CD4-positive, alpha-beta T cell (primary cell): ENCODE measurements around the gene FKBP2. TPM values are rescaled to one million over a fixed set of nuclear protein-coding genes. Genes with fewer than 3 reads are reported as not detected.

Experiments used
- ATAC-seq: fragments of 200-7000 bp; cut with Tn5 transposase; one replicate; pipeline ENCODE4 v1.10.0; 2022; ENCODE audit warnings: mild to moderate bottlenecking; ENCODE audit not compliant: poor library complexity
- CTCF ChIA-PET: fragments of 350-600 bp; sonication (Branson Sonifier 250); formaldehyde crosslinking; loops from one replicate; lab custom pipeline; 2021; ENCODE audit warnings: antibody characterized with exemption, inconsistent platforms; lab: Charles Lee
- POLR2A ChIA-PET: fragments of 350-600 bp; sonication (Branson Sonifier 250); formaldehyde crosslinking; loops from one replicate; lab custom pipeline; 2021; ENCODE audit warnings: antibody characterized with exemption, inconsistent platforms; lab: Charles Lee
- DNase-seq, 14 experiments: peaks; one replicate each; pipeline ENCODE4 v3.0.0-alpha.2; 2013 to 2020; ENCODE audit warnings: mixed read lengths in 2 of 14
- H3K27ac ChIP-seq, 2 donors: one replicate each; pipeline versions ENCODE4 v1.5.1 to v1.7.0; 2013; ENCODE audit warnings: low read length in 2 of 2, low read depth in 1 of 2, mild to moderate bottlenecking in 1 of 2
- H3K27me3 ChIP-seq, 2 experiments: 1 replicate in 1 of 2; 2 replicates in 1 of 2; pipeline versions ENCODE4 v1.6.1 to v1.7.0; 2013; ENCODE audit warnings: low read length in 2 of 2, control low read depth in 1 of 2, mild to moderate bottlenecking in 1 of 2, moderate library complexity in 1 of 2; ENCODE audit not compliant: insufficient read depth in 2 of 2, control insufficient read depth in 1 of 2
- H3K36me3 ChIP-seq: one replicate; pipeline ENCODE4 v1.6.1; 2013; ENCODE audit warnings: low read length, control low read depth; ENCODE audit not compliant: insufficient read depth
- H3K4me1 ChIP-seq: one replicate; pipeline ENCODE4 v1.6.1; 2013; ENCODE audit warnings: low read length, control low read depth; ENCODE audit not compliant: insufficient read depth
- H3K4me3 ChIP-seq: one replicate; pipeline ENCODE4 v1.5.1; 2013; ENCODE audit warnings: mild to moderate bottlenecking, low read length, moderate library complexity
- H3K9me3 ChIP-seq, 2 experiments: 1 replicate in 1 of 2; 2 replicates in 1 of 2; pipeline versions ENCODE4 v1.6.1 to v1.7.0; 2013; ENCODE audit warnings: low read length in 2 of 2, mild to moderate bottlenecking in 2 of 2, control low read depth in 1 of 2, moderate library complexity in 1 of 2; ENCODE audit not compliant: control insufficient read depth in 1 of 2, insufficient read depth in 1 of 2
- H3K27ac Mint-ChIP-seq: one replicate; pipeline ENCODE4 v1.8.0; 2020; ENCODE audit warnings: mixed read lengths
- H3K27me3 Mint-ChIP-seq: one replicate; pipeline ENCODE4 v1.8.0; 2021; ENCODE audit warnings: mixed read lengths
- H3K36me3 Mint-ChIP-seq: one replicate; pipeline ENCODE4 v1.8.0; 2021; ENCODE audit warnings: low read depth, mixed read lengths
- H3K4me1 Mint-ChIP-seq: one replicate; pipeline ENCODE4 v1.8.0; 2021; ENCODE audit warnings: low read depth, mixed read lengths
- H3K4me3 Mint-ChIP-seq: one replicate; pipeline ENCODE4 v1.8.0; 2020; ENCODE audit warnings: mild to moderate bottlenecking, mixed read lengths
- H3K9me3 Mint-ChIP-seq: one replicate; pipeline ENCODE4 v1.8.0; 2020; ENCODE audit warnings: mixed read lengths
- intact Hi-C, 2 experiments: fragments of 100-400 bp; cut with DNase I in 1 of 2; cut with micrococcal nuclease in 1 of 2; formaldehyde crosslinking; loops; one replicate each; pipeline versions ENCODE4 v1.15.1 to v1.9.0; 2023 to 2025; cut with DNase I, micrococcal nuclease
- total RNA-seq, 174 experiments: library from RNA in 2 of 174; stranded (reverse) in 2 of 174; gene quantifications; one replicate each; pipeline ENCODE4 v1.2.3 and lab custom pipeline; 2021 to 2026
- TF ChIP-seq, protein P1 (sequence below): fragments of 200-600 bp; IDR thresholded peaks from one replicate; pipeline ENCODE4 v1.8.0; 2022; ENCODE audit warnings: antibody characterized with exemption, mild to moderate bottlenecking

Gene FKBP2
- total RNA-seq, 2 experiments from 2014 or later, result 11.2 to 14.6 TPM

DNA sequence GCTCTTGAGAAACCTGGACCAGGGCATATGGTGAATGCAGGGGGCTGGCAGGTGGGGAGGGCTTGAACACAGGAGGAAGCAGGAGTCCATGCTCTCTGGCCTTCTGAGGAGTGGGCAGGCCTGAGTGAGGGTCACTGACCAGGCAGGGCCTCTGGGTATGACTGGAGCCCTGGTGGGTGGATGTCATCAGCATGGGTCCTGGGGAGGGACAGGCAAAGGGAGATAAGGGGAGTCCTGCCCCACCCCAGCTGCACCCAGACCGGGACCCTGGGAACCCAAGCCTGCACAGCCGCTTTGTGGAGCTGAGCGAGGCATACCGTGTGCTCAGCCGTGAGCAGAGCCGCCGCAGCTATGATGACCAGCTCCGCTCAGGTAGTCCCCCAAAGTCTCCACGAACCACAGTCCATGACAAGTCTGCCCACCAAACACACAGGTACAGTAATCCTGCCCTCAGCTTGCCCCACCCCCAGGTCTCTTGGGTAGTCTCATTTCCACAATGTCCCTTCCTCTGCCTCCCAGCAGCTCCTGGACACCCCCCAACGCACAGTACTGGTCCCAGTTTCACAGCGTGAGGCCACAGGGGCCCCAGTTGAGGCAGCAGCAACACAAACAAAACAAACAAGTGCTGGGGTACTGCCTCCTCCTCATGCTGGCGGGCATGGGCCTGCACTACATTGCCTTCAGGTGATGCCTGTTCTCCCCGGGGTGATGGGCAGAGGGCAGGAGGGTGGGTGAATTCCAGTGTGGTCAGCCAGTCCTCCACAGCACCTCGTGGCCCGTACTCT, 8.5 kb upstream of the FKBP2 start:
- H3K4me3 ChIP-seq, result no peak overlapping the region
- peaks cover 10% of the 10 kb centered on the region for H3K36me3 Mint-ChIP-seq
- peaks cover 69% of the 10 kb centered on the region for H3K4me1 ChIP-seq
- H3K27ac Mint-ChIP-seq, result peak overlapping the region; percentile 94
- no peaks in the 10 kb centered on the region for H3K9me3 ChIP-seq
- H3K36me3 ChIP-seq, result peaks cover 7% of the 10 kb centered on the region
- no peaks in the 10 kb centered on the region for H3K9me3 Mint-ChIP-seq
- TF ChIP-seq, protein P1, sequence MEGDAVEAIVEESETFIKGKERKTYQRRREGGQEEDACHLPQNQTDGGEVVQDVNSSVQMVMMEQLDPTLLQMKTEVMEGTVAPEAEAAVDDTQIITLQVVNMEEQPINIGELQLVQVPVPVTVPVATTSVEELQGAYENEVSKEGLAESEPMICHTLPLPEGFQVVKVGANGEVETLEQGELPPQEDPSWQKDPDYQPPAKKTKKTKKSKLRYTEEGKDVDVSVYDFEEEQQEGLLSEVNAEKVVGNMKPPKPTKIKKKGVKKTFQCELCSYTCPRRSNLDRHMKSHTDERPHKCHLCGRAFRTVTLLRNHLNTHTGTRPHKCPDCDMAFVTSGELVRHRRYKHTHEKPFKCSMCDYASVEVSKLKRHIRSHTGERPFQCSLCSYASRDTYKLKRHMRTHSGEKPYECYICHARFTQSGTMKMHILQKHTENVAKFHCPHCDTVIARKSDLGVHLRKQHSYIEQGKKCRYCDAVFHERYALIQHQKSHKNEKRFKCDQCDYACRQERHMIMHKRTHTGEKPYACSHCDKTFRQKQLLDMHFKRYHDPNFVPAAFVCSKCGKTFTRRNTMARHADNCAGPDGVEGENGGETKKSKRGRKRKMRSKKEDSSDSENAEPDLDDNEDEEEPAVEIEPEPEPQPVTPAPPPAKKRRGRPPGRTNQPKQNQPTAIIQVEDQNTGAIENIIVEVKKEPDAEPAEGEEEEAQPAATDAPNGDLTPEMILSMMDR, result no peak
- H3K4me3 Mint-ChIP-seq, result peak overlapping the region; percentile 95
- ChIA-PET CTCF (interaction anchor here (0.7 to 1.2 kb wide), 5 partner anchors 8 to 72 kb away, joined by 3 to 5 read pairs (median 3); partner anchors contain the start of gene PPP1R14B), POLR2A (interaction anchor here (0.8 to 4.6 kb wide), 10 partner anchors 9 to 1265 kb away, joined by 3 to 31 read pairs (median 4); partner anchors contain the start of genes FERMT3, FKBP2, PLCB3 and PPP1R14B)
- ATAC-seq (no peak), DNase-seq (peak in 1 of 14 experiments; percentile 4)
- no peaks in the 10 kb centered on the region for H3K27me3 ChIP-seq
- H3K27ac ChIP-seq, result no peak overlapping the region
- intact Hi-C loops, result loop anchor here in 1 of 2 experiments (5.0 kb wide), 2 partner anchors 40 to 45 kb away; partner anchors contain the start of gene STIP1
- peaks cover 53% of the 10 kb centered on the region for H3K4me1 Mint-ChIP-seq
- H3K27me3 Mint-ChIP-seq, result no peaks in the 10 kb centered on the region

DNA sequence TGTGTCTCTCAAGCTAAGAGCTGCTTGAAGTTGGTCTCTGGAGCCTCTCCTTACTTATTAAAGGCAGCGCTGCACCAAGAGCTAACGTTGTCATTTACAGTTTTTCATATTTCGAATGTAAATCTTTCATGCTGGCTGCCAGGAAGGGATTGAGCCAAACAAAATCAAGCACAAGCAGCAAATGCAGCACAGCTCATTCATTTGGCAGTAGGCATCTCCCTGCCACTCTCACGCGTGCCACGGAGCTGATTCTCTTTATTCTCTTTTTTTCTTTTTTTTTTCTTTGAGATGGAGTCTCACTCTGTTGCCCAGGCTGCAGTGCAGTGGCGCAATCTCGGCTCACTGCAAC, 8.0 kb upstream of the FKBP2 start:
- Mint-ChIP-seq H3K9me3 (no peaks in the 10 kb centered on the region), H3K4me3 (peak overlapping the region; percentile 95), H3K36me3 (peaks cover 10% of the 10 kb centered on the region), H3K4me1 (peaks cover 50% of the 10 kb centered on the region), H3K27me3 (no peaks in the 10 kb centered on the region), H3K27ac (peak overlapping the region; percentile 94)
- no peak overlapping the region for H3K27ac ChIP-seq
- ChIA-PET POLR2A (interaction anchor here (0.8 to 4.6 kb wide), 7 partner anchors 9 to 85 kb away, joined by 3 to 31 read pairs (median 7); partner anchors contain the start of genes FERMT3, FKBP2, PLCB3 and PPP1R14B), CTCF (interaction anchor here (1.2 kb wide), 1 partner anchor 72 kb away, joined by 3 read pairs; no protein-coding TSS in a partner anchor)
- intact Hi-C loops, result loop anchor here in 1 of 2 experiments (5.0 kb wide), 2 partner anchors 39 to 46 kb away; partner anchors contain the start of gene STIP1
- H3K27me3 ChIP-seq, result no peaks in the 10 kb centered on the region
- H3K36me3 ChIP-seq, result peaks cover 13% of the 10 kb centered on the region
- TF ChIP-seq, protein P1, result no peak
- no peak overlapping the region for H3K4me3 ChIP-seq
- no peak for ATAC-seq
- H3K4me1 ChIP-seq, result peaks cover 70% of the 10 kb centered on the region
- H3K9me3 ChIP-seq, result no peaks in the 10 kb centered on the region
- DNase-seq, result no peak

DNA sequence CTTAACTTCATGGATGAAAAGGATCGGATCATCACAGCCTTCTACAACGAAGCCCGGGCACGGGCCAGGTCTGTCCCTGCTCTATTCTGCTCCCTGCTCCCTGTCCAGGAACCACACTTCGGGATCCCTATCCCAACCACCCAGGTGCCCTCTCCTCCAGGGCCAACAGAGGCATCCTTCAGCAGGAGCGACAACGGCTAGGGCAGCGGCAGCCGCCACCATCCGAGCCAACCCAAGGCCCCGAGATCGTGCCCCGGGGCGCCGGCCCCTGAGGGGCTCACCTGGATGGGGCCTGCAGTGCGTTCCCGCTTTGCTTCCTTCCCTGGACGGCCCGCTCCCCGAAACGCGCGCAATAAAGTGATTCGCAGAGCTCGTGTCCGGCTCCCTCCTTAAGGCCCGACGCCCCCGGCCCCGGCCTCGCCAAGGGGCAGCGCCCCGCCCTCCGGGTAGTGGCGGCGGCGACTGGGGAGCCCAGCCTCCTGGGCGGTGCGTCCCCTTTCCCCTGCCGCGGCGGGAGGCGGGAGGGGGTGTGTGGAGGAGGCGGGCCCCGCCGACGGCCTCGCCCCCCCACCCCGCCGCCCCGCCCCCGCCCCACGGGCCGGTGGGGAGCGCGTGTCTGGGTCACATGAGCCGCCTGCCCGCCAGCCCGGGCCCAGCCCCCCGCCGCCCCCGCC, 6.8 kb upstream of the FKBP2 start, which contains the start of gene VEGFB:
TSS of gene VEGFB (plus strand) at position 672 of the 674 bp plus-strand sequence. CDS start 250 bp downstream, outside the sequence.
- Histone ChIP-seq H3K27me3 (no peaks in the 10 kb centered on the region), H3K36me3 (peaks cover 13% of the 10 kb centered on the region), H3K27ac (peak within 1 kb of the TSS; percentile 58 to 64), H3K4me1 (peaks cover 68% of the 10 kb centered on the region), H3K9me3 (no peaks in the 10 kb centered on the region), H3K4me3 (peak within 1 kb of the TSS; percentile 65)
- peak within 1 kb of the TSS; percentile 95 for H3K4me3 Mint-ChIP-seq
- CTCF ChIA-PET, result interaction anchor here (0.9 to 1.6 kb wide), 2 partner anchors 30 to 84 kb away, joined by 3 to 4 read pairs; partner anchors contain the start of gene PRDX5
- H3K4me1 Mint-ChIP-seq, result peaks cover 51% of the 10 kb centered on the region
- H3K27me3 Mint-ChIP-seq, result no peaks in the 10 kb centered on the region
- H3K9me3 Mint-ChIP-seq, result no peaks in the 10 kb centered on the region
- TF ChIP-seq, protein P1, result no peak
- DNase-seq (peak; percentile 49 to 86 (median 74)), ATAC-seq (peak; percentile 43)
- POLR2A ChIA-PET, result no interaction called here
- intact Hi-C loops, result loop anchor here in 1 of 2 experiments (5.0 kb wide), 2 partner anchors 38 to 47 kb away; partner anchors contain the start of gene STIP1
- H3K36me3 Mint-ChIP-seq, result peaks cover 10% of the 10 kb centered on the region
- H3K27ac Mint-ChIP-seq, result peak within 1 kb of the TSS; percentile 94
